Measurements from ENCODE around the gene DYRK1A. TPM values are rescaled to one million over a fixed set of nuclear protein-coding genes. Genes with fewer than 3 reads are reported as not detected.

Gene DYRK1A
- total and polyA plus RNA-seq, 7 donors: 21.5 to 105 (median 79.9) TPM

GRCh38 chr21:37446552-37446951, 80.0 kb downstream of the DYRK1A start:
- intact Hi-C loops (cut with DNase I): no loop called here
- Histone ChIP-seq H3K27me3 (ENCODE audit: insufficient read depth in 3 of 3, low read length in 2 of 3) (no peaks in the 10 kb centered on the region), H3K27ac (peak overlapping the region; percentile 47), H3K36me3 (ENCODE audit: insufficient read depth in 1 of 2, low read depth in 1 of 2) (no peaks in the 10 kb centered on the region), H3K9me3 (no peaks in the 10 kb centered on the region), H3K4me1 (peaks cover 87% of the 10 kb centered on the region), H3K4me3 (no peak overlapping the region)
- DNase-seq: no peak
- TF ChIP-seq CTCF (IDR thresholded peaks at IDR 0.05): no peak
- peak in 3 of 4 donors; percentile 15 to 26 (median 16) for ATAC-seq
- 75 to 88% (median 79%) methylated on average over 5 of the region's 5 CpGs for WGBS, 3 donors

GRCh38 chr21:37447288-37447936, 80.8 kb downstream of the DYRK1A start:
- TF ChIP-seq CTCF (IDR thresholded peaks at IDR 0.05): no peak
- peak overlapping the region; percentile 47 for H3K27ac ChIP-seq
- 66 to 78% (median 69%) methylated on average over 7 of the region's 7 CpGs for WGBS, 3 donors
- DNase-seq (no peak), ATAC-seq (peak in 2 of 4 donors; percentile 29 to 31)
- no peaks in the 10 kb centered on the region for H3K9me3 ChIP-seq
- H3K4me3 ChIP-seq: no peak overlapping the region
- H3K27me3 ChIP-seq (ENCODE audit: insufficient read depth in 3 of 3, low read length in 2 of 3): no peaks in the 10 kb centered on the region
- no peaks in the 10 kb centered on the region for H3K36me3 ChIP-seq (ENCODE audit: insufficient read depth in 1 of 2, low read depth in 1 of 2)
- intact Hi-C loops (cut with DNase I): no loop called here
- peaks cover 86% of the 10 kb centered on the region for H3K4me1 ChIP-seq

DNA sequence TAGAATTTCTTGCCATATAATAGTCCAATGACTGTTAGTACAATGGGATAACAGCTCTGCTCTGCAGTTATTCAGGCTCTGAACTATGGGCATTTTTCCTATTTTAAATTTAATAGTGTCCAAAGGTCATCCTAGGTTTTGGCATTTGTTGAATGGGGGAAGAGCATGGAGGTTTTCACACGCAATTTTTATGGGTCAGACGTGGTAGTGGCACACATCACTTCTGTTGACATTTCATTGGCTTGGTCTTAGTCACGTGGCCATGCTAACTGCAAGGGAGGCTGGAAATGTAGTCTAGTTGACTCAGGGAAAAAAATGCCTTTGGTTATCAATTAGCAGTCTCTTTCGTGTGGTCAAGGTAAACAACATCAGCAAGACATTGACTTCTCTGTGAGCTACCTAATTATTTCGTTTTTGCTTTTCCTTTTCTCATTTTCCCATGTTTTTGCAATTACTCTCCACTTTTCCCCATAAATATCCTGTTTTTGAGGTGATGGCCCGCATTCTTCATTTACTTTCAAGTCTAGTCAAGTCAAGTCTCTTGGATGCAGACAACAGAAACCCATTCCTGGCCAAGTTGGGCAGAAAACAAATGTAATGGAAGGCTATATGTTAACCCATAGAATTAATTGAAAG, 82.8 kb downstream of the DYRK1A start:
- Histone ChIP-seq H3K27ac (peak overlapping the region; percentile 30), H3K4me1 (peaks cover 87% of the 10 kb centered on the region), H3K9me3 (no peaks in the 10 kb centered on the region), H3K4me3 (no peak overlapping the region), H3K27me3 (ENCODE audit: insufficient read depth in 3 of 3, low read length in 2 of 3) (no peaks in the 10 kb centered on the region), H3K36me3 (ENCODE audit: insufficient read depth in 1 of 2, low read depth in 1 of 2) (no peaks in the 10 kb centered on the region)
- intact Hi-C loops (cut with DNase I): no loop called here
- no peak for DNase-seq
- no peak for TF ChIP-seq CTCF (IDR thresholded peaks at IDR 0.05)
- WGBS, 3 donors: 56 to 65% (median 59%) methylated on average over 6 of the region's 6 CpGs
- ATAC-seq: no peak

DNA sequence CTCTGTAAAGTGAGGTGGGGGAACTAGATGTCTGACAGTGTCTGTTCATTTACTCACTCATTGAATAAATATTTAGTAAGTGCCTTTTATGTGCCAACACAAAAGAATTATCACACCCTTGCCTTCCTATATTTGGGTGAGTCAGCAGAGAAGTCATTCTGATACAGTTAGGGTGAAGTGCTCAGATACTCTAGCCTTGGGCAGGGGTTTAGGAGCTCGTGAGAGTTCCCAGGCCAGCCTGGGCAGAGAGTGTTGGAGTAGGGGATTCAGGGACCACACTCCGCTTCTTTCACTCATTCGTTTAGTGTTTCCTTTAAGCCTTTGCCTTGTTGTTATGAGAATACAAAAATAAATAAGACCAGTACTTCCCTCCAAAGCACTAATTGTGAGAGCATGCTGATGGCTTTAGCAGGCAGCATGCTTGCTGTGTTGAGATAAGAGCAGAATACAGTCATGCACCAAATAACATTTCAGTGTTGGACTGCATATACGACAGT, 83.9 kb downstream of the DYRK1A start:
- Histone ChIP-seq H3K27ac (peak overlapping the region; percentile 56), H3K9me3 (no peaks in the 10 kb centered on the region), H3K36me3 (ENCODE audit: insufficient read depth in 1 of 2, low read depth in 1 of 2) (no peaks in the 10 kb centered on the region), H3K4me3 (no peak overlapping the region), H3K27me3 (ENCODE audit: insufficient read depth in 3 of 3, low read length in 2 of 3) (no peaks in the 10 kb centered on the region), H3K4me1 (peaks cover 87% of the 10 kb centered on the region)
- DNase-seq (no peak), ATAC-seq (no peak)
- no peak for TF ChIP-seq CTCF (IDR thresholded peaks at IDR 0.05)
- intact Hi-C loops (cut with DNase I): loop anchor here in 1 of 2 donors (5.0 kb wide), 1 partner anchor 38 kb away; no protein-coding TSS in a partner anchor
- 58 to 79% (median 64%) methylated on average over 4 of the region's 4 CpGs for WGBS, 3 donors

All from psoas muscle (tissue), 8 donors.